ENCODE data around the gene MST1. TPM values are rescaled to one million over a fixed set of nuclear protein-coding genes. Genes with fewer than 3 reads are reported as not detected.

MST1 gene
- total and polyA plus RNA-seq, 2 of the 4 experiments (the other 2 are of a cell fraction), result 1.3 to 13.0 TPM

DNA sequence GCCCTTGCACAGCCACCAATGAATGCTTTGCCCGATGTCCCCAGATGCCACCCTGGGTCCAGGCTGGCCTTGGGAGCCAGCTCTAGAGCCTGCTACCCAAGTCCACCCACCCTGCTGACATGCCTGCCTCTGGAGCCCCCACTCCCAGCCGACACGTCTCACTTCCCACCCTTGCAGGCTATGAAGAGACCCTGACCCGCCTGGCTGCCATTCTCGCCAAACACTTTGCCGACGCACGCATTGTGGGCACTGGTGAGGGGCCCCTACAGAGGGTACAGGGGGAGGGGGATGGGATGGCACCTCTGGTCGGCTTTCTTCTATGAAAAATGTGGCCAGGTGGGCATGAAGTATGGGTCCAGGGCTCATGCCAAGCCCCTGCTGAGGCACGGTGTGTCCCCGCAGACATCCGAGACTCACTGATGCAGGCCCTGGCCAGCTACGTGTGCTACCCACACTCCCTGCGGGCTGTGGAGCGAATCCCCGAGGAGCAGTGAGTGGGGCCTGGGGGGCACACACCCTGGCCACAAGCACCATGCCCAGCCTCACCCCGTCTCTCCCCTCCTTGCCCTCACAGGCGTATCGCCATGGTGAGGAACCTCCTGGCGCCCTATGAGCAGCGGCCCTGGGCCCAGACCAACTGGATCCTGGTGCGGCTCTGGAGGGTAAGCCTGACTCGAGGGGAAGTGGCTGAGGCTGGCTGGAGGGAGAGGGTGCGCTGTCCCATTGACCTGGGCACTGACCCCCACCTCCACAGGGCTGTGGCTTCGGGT lies 24.2 kb upstream of the MST1 start:
- TF ChIP-seq MXI1 (IDR thresholded peaks at IDR 0.05; ENCODE audit: borderline replicate concordance, low read depth, low read length) (no peak), BHLHE40 (IDR thresholded peaks at IDR 0.05; ENCODE audit: low read depth, low read length) (no peak), NFE2L2 (IDR thresholded peaks at IDR 0.05; ENCODE audit: low read depth, low read length) (no peak), RCOR1 (IDR thresholded peaks at IDR 0.05; ENCODE audit: insufficient replicate concordance, low read length) (no peak), RFX5 (IDR thresholded peaks at IDR 0.05; ENCODE audit: low read depth, low read length) (no peak), CHD1 (IDR thresholded peaks at IDR 0.05; ENCODE audit: low read depth, low read length) (no peak), CEBPB (IDR thresholded peaks at IDR 0.05; ENCODE audit: low read depth, low read length) (no peak), POLR2A (IDR thresholded peaks at IDR 0.05; ENCODE audit: low read depth, low read length) (no peak), FOS (IDR thresholded peaks at IDR 0.05; ENCODE audit: low read depth, low read length) (no peak), SMC3 (IDR thresholded peaks at IDR 0.05; ENCODE audit: low read depth, low read length) (no peak), RAD21 (IDR thresholded peaks at IDR 0.05; ENCODE audit: low read length) (no peak), MAZ (IDR thresholded peaks at IDR 0.05; ENCODE audit: borderline replicate concordance, low read depth, low read length) (no peak), MAFK (IDR thresholded peaks at IDR 0.05; ENCODE audit: low read depth, low read length) (no peak)
- TF ChIP-seq, protein P1, sequence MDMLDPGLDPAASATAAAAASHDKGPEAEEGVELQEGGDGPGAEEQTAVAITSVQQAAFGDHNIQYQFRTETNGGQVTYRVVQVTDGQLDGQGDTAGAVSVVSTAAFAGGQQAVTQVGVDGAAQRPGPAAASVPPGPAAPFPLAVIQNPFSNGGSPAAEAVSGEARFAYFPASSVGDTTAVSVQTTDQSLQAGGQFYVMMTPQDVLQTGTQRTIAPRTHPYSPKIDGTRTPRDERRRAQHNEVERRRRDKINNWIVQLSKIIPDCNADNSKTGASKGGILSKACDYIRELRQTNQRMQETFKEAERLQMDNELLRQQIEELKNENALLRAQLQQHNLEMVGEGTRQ (IDR thresholded peaks at IDR 0.05; ENCODE audit: low read depth, low read length), result no peak
- TF ChIP-seq, protein P2, sequence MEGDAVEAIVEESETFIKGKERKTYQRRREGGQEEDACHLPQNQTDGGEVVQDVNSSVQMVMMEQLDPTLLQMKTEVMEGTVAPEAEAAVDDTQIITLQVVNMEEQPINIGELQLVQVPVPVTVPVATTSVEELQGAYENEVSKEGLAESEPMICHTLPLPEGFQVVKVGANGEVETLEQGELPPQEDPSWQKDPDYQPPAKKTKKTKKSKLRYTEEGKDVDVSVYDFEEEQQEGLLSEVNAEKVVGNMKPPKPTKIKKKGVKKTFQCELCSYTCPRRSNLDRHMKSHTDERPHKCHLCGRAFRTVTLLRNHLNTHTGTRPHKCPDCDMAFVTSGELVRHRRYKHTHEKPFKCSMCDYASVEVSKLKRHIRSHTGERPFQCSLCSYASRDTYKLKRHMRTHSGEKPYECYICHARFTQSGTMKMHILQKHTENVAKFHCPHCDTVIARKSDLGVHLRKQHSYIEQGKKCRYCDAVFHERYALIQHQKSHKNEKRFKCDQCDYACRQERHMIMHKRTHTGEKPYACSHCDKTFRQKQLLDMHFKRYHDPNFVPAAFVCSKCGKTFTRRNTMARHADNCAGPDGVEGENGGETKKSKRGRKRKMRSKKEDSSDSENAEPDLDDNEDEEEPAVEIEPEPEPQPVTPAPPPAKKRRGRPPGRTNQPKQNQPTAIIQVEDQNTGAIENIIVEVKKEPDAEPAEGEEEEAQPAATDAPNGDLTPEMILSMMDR (conservative IDR thresholded peaks at IDR 0.05; ENCODE audit: low read depth, low read length), result no peak
- TF ChIP-seq, protein P3, sequence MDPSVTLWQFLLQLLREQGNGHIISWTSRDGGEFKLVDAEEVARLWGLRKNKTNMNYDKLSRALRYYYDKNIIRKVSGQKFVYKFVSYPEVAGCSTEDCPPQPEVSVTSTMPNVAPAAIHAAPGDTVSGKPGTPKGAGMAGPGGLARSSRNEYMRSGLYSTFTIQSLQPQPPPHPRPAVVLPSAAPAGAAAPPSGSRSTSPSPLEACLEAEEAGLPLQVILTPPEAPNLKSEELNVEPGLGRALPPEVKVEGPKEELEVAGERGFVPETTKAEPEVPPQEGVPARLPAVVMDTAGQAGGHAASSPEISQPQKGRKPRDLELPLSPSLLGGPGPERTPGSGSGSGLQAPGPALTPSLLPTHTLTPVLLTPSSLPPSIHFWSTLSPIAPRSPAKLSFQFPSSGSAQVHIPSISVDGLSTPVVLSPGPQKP (IDR thresholded peaks at IDR 0.05; ENCODE audit: borderline replicate concordance, low read depth, low read length), result no peak
- H2AK5ac ChIP-seq (ENCODE audit: low read depth, low read length), result no peak overlapping the region
- H4K8ac ChIP-seq (ENCODE audit: low read depth in 2 of 2, low read length in 2 of 2), result no peak overlapping the region
- H3K36me3 ChIP-seq (ENCODE audit: control insufficient read depth, insufficient read depth, low read length), result peaks cover 11% of the 10 kb centered on the region; the same call in 1 of the 2 replicates
- no peak overlapping the region for H4K5ac ChIP-seq (ENCODE audit: low read depth, low read length)
- H2AK9ac ChIP-seq (replicated peaks; ENCODE audit: low read depth, low read length, poor library complexity), result no peak overlapping the region
- H2BK5ac ChIP-seq (ENCODE audit: low read depth, low read length, poor library complexity, severe bottlenecking), result no peak overlapping the region
- H3K4me2 ChIP-seq (ENCODE audit: low read depth, low read length), result no peak overlapping the region
- no peak overlapping the region for H3K9ac ChIP-seq (ENCODE audit: low read depth, low read length)
- POLR2A ChIA-PET (ENCODE audit: unreplicated experiment), result no interaction called here
- H3K27ac ChIP-seq (ENCODE audit: insufficient read depth, low read length), result no peak overlapping the region
- H3K27me3 ChIP-seq (ENCODE audit: control insufficient read depth, insufficient read depth, low read length), result no peaks in the 10 kb centered on the region
- no peak overlapping the region for H3K4me3 ChIP-seq (ENCODE audit: insufficient read depth, low read depth, low read length)
- in situ Hi-C loops (cut with MboI; ENCODE audit: low sequenced_read_pairs) (no loop called here), dilution Hi-C loops (cut with HindIII; ENCODE audit: low sequenced_read_pairs, unreplicated experiment) (no loop called here), intact Hi-C loops (cut with micrococcal nuclease) (no loop called here)
- no peaks in the 10 kb centered on the region for H3K4me1 ChIP-seq (ENCODE audit: control insufficient read depth, insufficient read depth, low read length)
- no peak overlapping the region for H3K23ac ChIP-seq (ENCODE audit: low read depth, low read length)
- DNase-seq (no peak), ATAC-seq (ENCODE audit: low read depth) (no peak)
- no peak overlapping the region for H3K14ac ChIP-seq (replicated peaks; ENCODE audit: low read depth, low read length)
- no peak overlapping the region for H2BK120ac ChIP-seq (ENCODE audit: low read depth, low read length)
- H3K18ac ChIP-seq (ENCODE audit: low read depth, low read length), result no peak overlapping the region
- H2BK15ac ChIP-seq (ENCODE audit: low read depth, low read length), result no peak overlapping the region
- WGBS, 2 experiments (ENCODE audit: extremely low coverage in 2 of 2, insufficient read length in 1 of 2), result 94% methylated on average over 7 of the region's 25 CpGs; no CpG with 5 or more reads in 1 of the 2 experiments
- CTCF ChIA-PET, result no interaction called here
- H3K56ac ChIP-seq (ENCODE audit: extremely low read depth, insufficient read depth, low read length), result no peak overlapping the region
- BruUV-seq (replicated peaks), result no TSS peak
- H3K9me1 ChIP-seq (ENCODE audit: insufficient read depth, low read length), result no peaks in the 10 kb centered on the region; the same call in 1 of the 2 replicates
- no peaks in the 10 kb centered on the region; a peak in 1 of 4 replicates for H3K79me1 ChIP-seq (ENCODE audit: low read depth in 1 of 2, low read length in 2 of 2)
- no peaks in the 10 kb centered on the region; the same call in 1 of the 2 replicates for H4K20me1 ChIP-seq (ENCODE audit: insufficient read depth, low read length)
- no peak overlapping the region for H4K91ac ChIP-seq (ENCODE audit: insufficient read depth, low read depth, low read length)
- H3K9me3 ChIP-seq (ENCODE audit: control insufficient read depth, insufficient read depth, low read length), result no peaks in the 10 kb centered on the region
- H3K4ac ChIP-seq (ENCODE audit: low read depth, low read length), result no peak overlapping the region
- H2BK20ac ChIP-seq (ENCODE audit: low read depth, low read length), result no peak overlapping the region
- no peak overlapping the region for H2AFZ ChIP-seq (replicated peaks; ENCODE audit: low read length, poor library complexity)
